Activated naive CD4-positive, alpha-beta T cell treated with anti-CD3 and anti-CD28 coated beads, Interleukin-2, amount 50 U/mL, for 16 hours (primary cell): ENCODE measurements around the gene BAZ2B.
A peak's percentile ranks its signal among the peaks of the same experiment; 100 is the strongest.

ENCODE experiments used
- DNase-seq: peaks from one replicate; pipeline ENCODE4 v3.0.0-alpha.2; 2020

BAZ2B gene

DNA sequence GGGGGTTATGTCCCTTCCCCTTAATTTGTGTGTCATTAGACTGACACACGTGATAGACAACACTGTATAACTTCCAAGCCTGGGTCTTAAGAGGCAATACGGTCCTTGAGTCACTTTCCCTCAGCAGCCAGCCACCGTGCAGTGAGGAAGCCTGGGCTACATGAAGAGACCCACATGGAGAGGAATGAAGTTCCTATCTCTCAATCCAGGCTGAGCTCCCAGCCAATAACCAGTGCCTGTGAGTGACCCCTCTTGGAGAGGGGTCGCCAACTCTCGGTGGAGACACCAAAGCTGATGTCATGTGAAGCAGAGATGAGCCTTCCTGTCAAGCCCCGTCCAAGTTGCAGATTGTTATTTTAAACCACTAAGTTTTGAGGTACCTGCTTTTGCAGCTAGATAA lies 324.2 kb downstream of the BAZ2B start:
- DNase-seq, result no peak

DNA sequence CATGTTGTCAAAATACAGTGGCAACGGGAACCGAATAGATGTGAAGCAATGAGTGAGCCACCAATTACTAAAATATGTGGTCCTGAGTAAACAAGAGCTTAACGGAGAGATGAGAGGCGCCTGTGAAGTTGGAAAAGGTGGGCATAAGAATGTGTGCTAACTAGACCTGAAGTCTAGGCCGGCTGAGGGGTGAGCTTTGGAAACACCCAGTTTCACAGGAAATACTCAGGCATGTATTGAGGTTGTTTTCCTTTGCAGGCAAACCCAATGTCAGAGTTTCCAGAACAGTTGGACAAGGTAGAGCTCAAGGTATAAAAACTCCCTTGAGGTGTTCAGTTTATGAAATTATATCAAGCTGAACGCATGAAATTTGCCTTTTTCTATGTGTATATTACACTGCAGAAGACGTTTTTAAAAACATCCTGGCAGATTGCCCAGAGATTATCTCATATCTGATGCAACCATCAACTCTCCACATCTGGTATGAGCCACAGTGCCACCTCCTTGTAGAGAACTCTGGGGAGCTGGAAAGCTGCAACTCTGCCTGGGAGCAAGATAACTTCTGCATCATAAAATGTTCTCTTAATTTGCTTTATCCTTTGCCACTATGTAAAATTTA lies 325.9 kb downstream of the BAZ2B start:
- DNase-seq, result no peak

DNA sequence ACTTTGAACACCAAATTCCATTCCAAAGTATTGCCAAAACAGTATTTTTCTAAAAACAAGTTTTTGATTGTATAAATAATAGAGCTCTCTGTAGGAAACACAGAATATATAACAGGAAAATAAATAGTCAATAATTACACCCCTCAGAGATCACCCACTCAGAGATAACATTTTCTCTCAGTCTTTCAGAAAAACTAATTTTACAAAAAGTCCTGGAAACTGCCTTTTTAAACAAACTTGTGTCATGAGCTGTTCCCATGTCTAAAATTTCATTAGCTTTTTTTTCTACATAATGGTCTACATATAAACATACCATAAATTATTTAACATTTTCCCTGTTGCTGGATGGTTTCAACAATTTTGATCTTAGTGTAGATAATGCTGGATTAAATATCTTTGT lies 328.6 kb downstream of the BAZ2B start:
- no peak for DNase-seq

DNA sequence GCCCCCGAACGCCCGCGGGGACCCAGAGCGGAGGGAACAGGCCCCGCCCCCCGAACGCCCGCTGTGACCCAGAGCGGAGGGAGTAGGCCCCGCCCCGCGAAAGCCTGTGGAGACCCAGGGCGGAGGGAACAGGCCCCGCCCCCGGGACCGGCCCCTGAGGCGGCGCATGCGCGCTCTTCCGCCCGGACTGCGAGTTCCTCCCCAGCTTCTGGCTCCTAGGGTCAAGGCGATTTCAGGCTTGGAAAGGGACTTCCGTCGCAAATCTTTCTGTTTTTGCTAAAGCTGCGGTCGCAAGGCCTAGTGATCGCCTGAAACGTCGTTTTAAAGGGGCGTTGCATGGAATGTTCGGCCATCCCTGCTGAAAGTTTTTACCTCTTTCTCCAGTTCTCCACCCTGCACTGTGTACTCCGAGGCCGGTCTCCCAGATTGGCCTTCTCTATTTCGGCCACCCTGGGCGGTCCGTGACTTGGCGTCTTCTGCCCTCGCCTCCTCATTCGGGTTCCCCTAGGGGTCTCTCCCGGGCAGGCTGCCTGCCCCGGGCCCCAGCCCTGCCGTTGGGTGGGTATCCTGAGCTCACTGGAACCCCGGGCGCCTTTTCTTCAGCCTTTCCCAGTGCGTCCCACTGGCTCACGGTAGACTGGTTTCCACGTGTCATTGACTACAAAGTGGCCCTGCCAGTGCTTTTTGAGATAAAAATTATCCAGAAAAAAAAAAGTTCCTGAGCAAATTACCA lies 329.5 kb downstream of the BAZ2B start:
- peak; percentile 98 for DNase-seq

DNA sequence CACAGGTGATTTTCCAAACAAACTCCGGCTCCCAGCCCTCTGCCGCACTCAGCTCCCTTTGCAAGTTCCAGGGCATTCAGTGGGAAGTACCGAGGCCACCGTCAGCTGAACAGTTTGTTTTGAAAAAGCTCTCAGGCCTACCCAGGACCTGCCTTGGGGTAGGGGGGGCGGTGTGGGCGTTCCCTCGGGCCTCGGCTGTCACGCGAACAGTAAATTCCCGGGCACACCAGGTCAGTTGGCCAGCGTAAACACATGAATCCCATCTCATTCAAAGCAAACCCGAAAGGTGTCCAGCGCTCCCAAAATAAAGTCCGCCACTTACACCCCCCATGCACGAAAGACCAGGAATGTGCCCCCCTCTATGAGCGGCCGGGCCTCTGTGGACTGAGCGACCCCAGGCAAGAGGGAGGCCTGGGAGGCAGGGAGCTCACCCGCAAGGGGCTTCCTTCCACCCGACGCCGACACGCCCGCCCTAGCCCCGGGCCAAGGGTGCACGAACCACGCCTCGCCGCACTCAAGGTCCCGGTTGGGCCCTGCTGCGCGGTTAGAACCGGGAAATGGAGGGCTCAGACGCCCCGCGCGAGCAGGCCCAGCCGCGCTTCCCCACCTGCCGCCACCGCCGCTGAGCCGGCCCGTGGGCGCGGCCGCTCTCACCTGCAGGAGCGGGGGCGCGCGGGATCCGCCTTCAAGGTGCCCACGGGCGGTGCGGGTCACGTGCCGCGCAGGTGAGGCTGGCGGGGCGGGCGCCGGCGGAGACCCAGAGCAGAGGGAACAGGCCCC lies 330.2 kb downstream of the BAZ2B start, which contains the start of gene WDSUB1:
TSS of gene WDSUB1 (minus strand) at position 775 of the 780 bp plus-strand sequence. CDS start 3,634 bp downstream, outside the sequence.
- peak; percentile 37 for DNase-seq

DNA sequence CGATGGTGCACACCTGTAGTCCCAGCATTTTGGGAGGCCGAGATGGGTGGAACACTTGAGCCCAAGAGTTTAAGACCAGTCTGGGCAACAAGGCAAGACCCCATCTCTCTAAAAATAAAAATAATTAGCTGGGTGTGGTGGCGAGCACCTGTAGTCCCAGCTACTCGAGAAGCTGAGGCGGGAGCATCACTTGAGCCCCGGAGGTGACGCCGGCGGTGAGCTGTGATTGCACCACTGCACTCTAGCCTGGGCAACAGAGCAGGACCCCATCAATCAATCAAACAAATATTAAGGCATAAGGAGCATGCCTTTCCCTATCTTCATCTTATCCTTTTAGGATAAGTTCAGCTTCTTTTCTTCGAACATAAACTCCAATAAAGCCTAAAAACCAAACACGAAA lies 330.9 kb downstream of the BAZ2B start:
- DNase-seq, result no peak

DNA sequence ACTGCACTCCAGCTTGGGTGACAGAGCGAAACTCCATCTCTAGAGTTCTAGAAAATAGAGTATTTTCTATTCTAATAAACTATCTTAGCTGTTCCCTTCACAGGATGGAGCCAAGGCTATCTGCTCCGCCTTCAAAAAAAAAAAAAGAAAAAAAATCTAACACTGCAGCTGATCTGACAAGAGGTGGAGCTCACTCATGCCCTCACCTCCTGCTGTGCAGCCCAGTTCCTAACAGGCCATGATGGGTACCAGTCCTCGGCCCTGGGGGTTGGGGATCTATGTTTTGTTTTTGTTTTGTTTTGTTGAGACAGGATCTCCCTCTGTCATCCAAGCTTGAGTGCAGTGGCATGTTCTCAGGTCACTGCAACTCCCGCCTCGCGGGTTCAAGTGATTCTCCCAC lies 332.8 kb downstream of the BAZ2B start:
- DNase-seq, result no peak

DNA sequence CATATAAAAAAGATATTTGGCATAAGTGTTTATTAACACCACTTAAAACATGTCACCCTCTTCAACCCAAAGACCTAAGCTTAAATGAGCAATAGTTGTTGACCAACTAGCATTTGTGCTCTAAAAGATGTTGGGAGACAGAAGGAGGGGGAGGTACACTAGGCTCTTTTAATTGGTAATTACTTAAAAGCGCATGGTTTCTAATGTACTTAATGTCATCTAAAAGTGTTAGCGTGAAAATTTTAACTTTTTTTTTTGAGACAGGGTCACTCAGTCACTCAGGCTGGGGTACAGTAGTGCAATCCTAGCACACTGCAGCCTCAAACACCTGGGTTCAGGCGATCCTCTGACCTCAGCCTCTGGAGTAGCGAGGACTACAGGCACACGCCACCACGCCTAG lies 335.3 kb downstream of the BAZ2B start:
- DNase-seq, result no peak

DNA sequence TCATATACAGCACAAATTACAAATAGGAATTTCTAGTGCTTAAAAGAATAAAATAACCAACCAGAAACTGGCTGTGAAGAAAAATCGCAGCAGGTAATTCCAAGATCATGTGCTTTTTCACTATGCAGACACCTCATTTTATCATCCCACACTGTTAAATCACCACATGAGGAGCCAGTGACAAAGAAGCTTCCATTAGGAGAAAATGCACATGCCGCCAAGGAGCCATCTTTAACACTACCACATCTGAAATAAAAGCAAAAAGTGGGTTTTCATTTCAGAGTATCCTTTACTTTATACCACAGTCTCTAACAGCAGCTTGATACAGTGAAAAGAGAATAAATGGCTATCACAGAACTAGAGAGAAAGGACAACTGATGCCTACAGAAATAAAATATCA lies 336.6 kb downstream of the BAZ2B start:
- DNase-seq, result no peak

DNA sequence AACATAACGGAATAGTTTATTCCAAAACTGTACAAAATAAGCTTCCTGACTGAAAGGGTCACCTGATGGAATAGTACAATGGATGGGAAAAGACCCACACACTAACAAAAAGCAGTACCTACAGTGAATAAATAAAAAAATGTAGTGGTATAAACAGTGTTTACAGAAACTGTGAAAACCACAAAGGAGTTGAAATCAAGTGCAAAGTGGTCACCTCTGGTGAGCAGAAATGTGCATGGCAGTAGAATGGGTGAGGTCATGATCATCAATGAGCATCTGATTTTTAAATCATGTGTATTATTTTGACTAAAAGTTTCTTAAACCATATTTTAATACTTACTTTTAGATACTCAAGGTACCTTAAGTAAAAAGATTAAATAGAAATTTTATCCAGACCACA lies 341.2 kb downstream of the BAZ2B start:
- DNase-seq, result no peak

DNA sequence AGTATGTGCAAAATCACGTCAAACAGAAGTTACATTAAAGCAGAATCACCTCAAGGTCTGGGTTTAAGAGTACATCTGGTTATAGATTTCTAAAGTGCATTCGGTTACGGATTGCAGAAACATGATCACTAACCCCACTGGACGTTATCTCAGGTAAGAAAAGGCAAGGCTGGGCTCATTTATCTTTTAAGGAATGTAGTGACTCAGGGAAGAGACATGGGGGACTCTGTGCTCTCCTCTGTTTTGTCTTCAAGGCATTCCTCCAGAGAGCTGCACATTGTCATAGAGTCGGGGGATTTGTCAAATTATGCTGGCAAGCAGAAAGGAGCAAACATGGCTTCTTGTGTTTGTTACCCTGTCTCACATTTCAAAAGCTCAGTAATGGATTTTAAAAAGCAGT lies 344.2 kb downstream of the BAZ2B start:
- no peak for DNase-seq

DNA sequence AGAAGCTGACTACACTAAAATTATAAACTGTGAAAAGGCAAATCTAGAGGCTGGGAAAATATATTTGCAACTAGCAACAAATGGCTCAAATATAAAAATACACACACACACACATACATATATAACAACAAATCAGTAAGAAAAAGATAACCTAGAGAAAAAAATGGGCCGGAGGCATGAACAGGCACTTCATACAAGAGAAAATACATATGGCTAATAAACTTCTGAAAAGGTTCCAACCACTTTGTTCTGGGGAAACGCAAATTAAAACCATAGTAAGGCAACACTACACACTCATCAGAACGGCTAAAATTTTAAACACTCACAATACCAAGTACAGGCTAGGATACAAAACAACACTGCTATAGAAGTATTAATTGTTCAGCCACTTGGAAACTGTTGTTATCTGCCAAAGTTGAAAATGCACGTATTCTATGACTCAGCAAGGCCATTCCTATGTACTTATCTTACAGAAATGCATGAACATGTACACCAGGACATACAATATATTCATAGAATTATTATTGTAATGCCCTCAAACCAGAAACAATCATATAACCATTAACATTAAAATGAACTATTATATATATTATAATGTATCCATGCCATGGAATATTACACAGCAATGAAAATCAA lies 345.5 kb downstream of the BAZ2B start:
- DNase-seq, result no peak
